Activated CD4-positive, alpha-beta T cell treated with anti-CD3 and anti-CD28 coated beads for 36 hours (primary cell): ENCODE results near the gene FRMD3. TPM values are rescaled to one million over a fixed set of nuclear protein-coding genes. Genes with fewer than 3 reads are reported as not detected.

Experiments used
- ATAC-seq: fragments of 200-7000 bp; cut with Tn5 transposase; one replicate; pipeline ENCODE4 v1.10.0; 2021; ENCODE audit warnings: mild to moderate bottlenecking, moderate library complexity
- CTCF ChIA-PET: fragments of 350-600 bp; sonication (Branson Sonifier 250); formaldehyde crosslinking; loops from one replicate; lab custom pipeline; 2021; ENCODE audit warnings: antibody characterized with exemption; lab: Charles Lee
- POLR2A ChIA-PET: fragments of 350-600 bp; sonication (Branson Sonifier 250); formaldehyde crosslinking; loops from one replicate; lab custom pipeline; 2021; ENCODE audit warnings: antibody characterized with exemption, inconsistent platforms; lab: Charles Lee
- DNase-seq: peaks from one replicate; pipeline ENCODE4 v3.0.0-alpha.2; 2020
- H3K27ac Mint-ChIP-seq: one replicate; pipeline ENCODE4 v1.8.0; 2021; ENCODE audit warnings: mixed read lengths
- H3K27me3 Mint-ChIP-seq: one replicate; pipeline ENCODE4 v1.8.0; 2021; ENCODE audit warnings: mixed read lengths
- H3K36me3 Mint-ChIP-seq: one replicate; pipeline ENCODE4 v1.8.0; 2021; ENCODE audit warnings: low read depth, mixed read lengths
- H3K4me1 Mint-ChIP-seq: one replicate; pipeline ENCODE4 v1.8.0; 2021; ENCODE audit warnings: mixed read lengths
- H3K4me3 Mint-ChIP-seq: one replicate; pipeline ENCODE4 v1.8.0; 2021; ENCODE audit warnings: mild to moderate bottlenecking, moderate library complexity, mixed read lengths
- H3K9me3 Mint-ChIP-seq: one replicate; pipeline ENCODE4 v1.8.0; 2021; ENCODE audit warnings: low read depth, mixed read lengths
- intact Hi-C, 2 experiments: fragments of 100-400 bp; cut with DNase I in 1 of 2; cut with micrococcal nuclease in 1 of 2; formaldehyde crosslinking; loops; one replicate each; pipeline versions ENCODE4 v1.14.2 to v1.15.1; 2022 to 2024; cut with DNase I, micrococcal nuclease
- total RNA-seq, 2 experiments: library from RNA; stranded (reverse); gene quantifications; one replicate each; pipeline ENCODE4 v1.2.3, GENCODE V29; 2021

FRMD3 gene
- total RNA-seq, 2 experiments from 2014 or later = 0.35 to 0.46 TPM

DNA sequence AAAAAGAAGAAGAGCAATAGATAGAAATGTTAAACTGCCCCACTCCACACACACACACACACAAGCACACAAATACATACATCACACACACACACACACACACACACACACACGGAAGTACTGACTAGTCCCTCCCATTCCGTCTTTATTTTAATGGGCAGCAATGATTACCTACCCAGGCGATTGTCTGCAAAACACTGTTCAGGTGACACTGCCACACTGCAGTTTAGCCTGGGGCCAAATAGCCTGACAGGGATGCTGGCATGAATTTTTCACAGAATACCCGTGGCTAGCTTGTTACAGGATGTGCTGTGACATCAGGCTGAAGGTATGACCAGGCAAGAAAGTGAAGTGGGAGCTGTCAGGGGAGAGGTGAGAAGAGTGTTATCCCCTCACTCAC is 86.9 kb downstream of the FRMD3 start:
- Mint-ChIP-seq H3K4me3 (no peak overlapping the region), H3K9me3 (no peaks in the 10 kb centered on the region), H3K4me1 (no peaks in the 10 kb centered on the region), H3K27me3 (no peaks in the 10 kb centered on the region), H3K27ac (no peak overlapping the region), H3K36me3 (no peaks in the 10 kb centered on the region)
- intact Hi-C loops = no loop called here
- ChIA-PET POLR2A (no interaction called here), CTCF (no interaction called here)
- ATAC-seq (no peak), DNase-seq (no peak)

- Mint-ChIP-seq H3K27ac (no peak overlapping the region), H3K36me3 (no peaks in the 10 kb centered on the region), H3K27me3 (no peaks in the 10 kb centered on the region), H3K4me3 (no peak overlapping the region), H3K9me3 (no peaks in the 10 kb centered on the region), H3K4me1 (no peaks in the 10 kb centered on the region)
- CTCF ChIA-PET = interaction anchor here (0.6 kb wide), 1 partner anchor 94 kb away, joined by 3 read pairs; no protein-coding TSS in a partner anchor
- ATAC-seq (no peak), DNase-seq (no peak)
- intact Hi-C loops = no loop called here
- POLR2A ChIA-PET = no interaction called here
Measured at GRCh38 chr9:83449983-83450382, 88.2 kb downstream of the FRMD3 start.

GRCh38 chr9:83449166-83449565 is 89.0 kb downstream of the FRMD3 start:
- CTCF ChIA-PET = interaction anchor here (0.5 kb wide), 1 partner anchor 47 kb away, joined by 3 read pairs; no protein-coding TSS in a partner anchor
- H3K27ac Mint-ChIP-seq = no peak overlapping the region

GRCh38 chr9:83448626-83449025 is 89.6 kb downstream of the FRMD3 start:
- Mint-ChIP-seq H3K27ac (no peak overlapping the region), H3K4me3 (no peak overlapping the region), H3K36me3 (no peaks in the 10 kb centered on the region), H3K4me1 (no peaks in the 10 kb centered on the region), H3K9me3 (no peaks in the 10 kb centered on the region), H3K27me3 (no peaks in the 10 kb centered on the region)
- POLR2A ChIA-PET = no interaction called here
- CTCF ChIA-PET = interaction anchor here (0.7 kb wide), 1 partner anchor 11 kb away, joined by 3 read pairs; no protein-coding TSS in a partner anchor
- ATAC-seq (no peak), DNase-seq (no peak)
- intact Hi-C loops = no loop called here

More at GRCh38 chr9:83449166-83449565, 89.0 kb downstream of the FRMD3 start:
- POLR2A ChIA-PET = no interaction called here
- intact Hi-C loops = no loop called here
- H3K36me3 Mint-ChIP-seq = no peaks in the 10 kb centered on the region
- H3K27me3 Mint-ChIP-seq = no peaks in the 10 kb centered on the region
- no peaks in the 10 kb centered on the region for H3K9me3 Mint-ChIP-seq
- ATAC-seq (no peak), DNase-seq (no peak)
- H3K4me3 Mint-ChIP-seq = no peak overlapping the region
- H3K4me1 Mint-ChIP-seq = no peaks in the 10 kb centered on the region

DNA sequence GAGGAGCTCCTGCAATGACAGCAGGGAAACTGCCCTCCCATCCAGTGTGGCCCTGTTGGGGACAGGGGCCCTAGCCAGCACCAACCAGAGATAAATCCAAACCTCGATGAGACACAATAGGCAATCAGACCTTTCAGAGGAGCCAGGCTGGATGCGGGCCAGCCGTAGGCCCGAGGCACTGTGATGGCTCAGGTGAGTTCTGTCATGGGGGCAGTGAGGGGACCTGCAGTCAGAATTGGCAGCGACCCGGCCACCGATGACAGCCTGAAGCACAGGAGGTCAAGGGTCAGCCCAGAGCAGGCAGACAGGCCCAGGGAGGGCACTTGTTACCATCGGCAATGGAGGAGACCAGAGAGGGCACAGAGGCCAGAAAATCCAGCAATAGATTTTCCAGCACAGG is 90.8 kb downstream of the FRMD3 start:
- no peaks in the 10 kb centered on the region for H3K4me1 Mint-ChIP-seq
- H3K4me3 Mint-ChIP-seq = no peak overlapping the region
- ATAC-seq = no peak
- no peaks in the 10 kb centered on the region for H3K9me3 Mint-ChIP-seq
- no peak for DNase-seq
- ChIA-PET CTCF (no interaction called here), POLR2A (no interaction called here)
- no peak overlapping the region for H3K27ac Mint-ChIP-seq
- no peaks in the 10 kb centered on the region for H3K27me3 Mint-ChIP-seq
- H3K36me3 Mint-ChIP-seq = no peaks in the 10 kb centered on the region
- intact Hi-C loops = no loop called here

- Mint-ChIP-seq H3K27me3 (no peaks in the 10 kb centered on the region), H3K4me1 (no peaks in the 10 kb centered on the region), H3K9me3 (no peaks in the 10 kb centered on the region), H3K4me3 (no peak overlapping the region), H3K27ac (no peak overlapping the region), H3K36me3 (no peaks in the 10 kb centered on the region)
- ATAC-seq (no peak), DNase-seq (no peak)
- CTCF ChIA-PET = no interaction called here
- POLR2A ChIA-PET = no interaction called here
- intact Hi-C loops = no loop called here
Measured at GRCh38 chr9:83445703-83446265, 92.4 kb downstream of the FRMD3 start.

GRCh38 chr9:83444110-83444509 is 94.1 kb downstream of the FRMD3 start:
- ChIA-PET CTCF (no interaction called here), POLR2A (no interaction called here)
- no peak for ATAC-seq
- Mint-ChIP-seq H3K27me3 (no peaks in the 10 kb centered on the region), H3K36me3 (no peaks in the 10 kb centered on the region), H3K27ac (no peak overlapping the region), H3K4me3 (no peak overlapping the region), H3K9me3 (no peaks in the 10 kb centered on the region), H3K4me1 (no peaks in the 10 kb centered on the region)
- DNase-seq = no peak
- intact Hi-C loops = no loop called here

GRCh38 chr9:83441390-83441789 is 96.8 kb downstream of the FRMD3 start:
- Mint-ChIP-seq H3K36me3 (no peaks in the 10 kb centered on the region), H3K4me3 (no peak overlapping the region), H3K27ac (no peak overlapping the region), H3K9me3 (no peaks in the 10 kb centered on the region), H3K4me1 (no peaks in the 10 kb centered on the region), H3K27me3 (no peaks in the 10 kb centered on the region)
- ATAC-seq = no peak
- intact Hi-C loops = no loop called here
- POLR2A ChIA-PET = no interaction called here
- DNase-seq = no peak
- CTCF ChIA-PET = no interaction called here

- intact Hi-C loops = no loop called here
- no peak overlapping the region for H3K4me3 Mint-ChIP-seq
- ChIA-PET POLR2A (no interaction called here), CTCF (no interaction called here)
- H3K27me3 Mint-ChIP-seq = no peaks in the 10 kb centered on the region
- no peak for DNase-seq
- H3K36me3 Mint-ChIP-seq = no peaks in the 10 kb centered on the region
- no peaks in the 10 kb centered on the region for H3K4me1 Mint-ChIP-seq
- H3K9me3 Mint-ChIP-seq = no peaks in the 10 kb centered on the region
- no peak for ATAC-seq
- H3K27ac Mint-ChIP-seq = no peak overlapping the region
Measured at GRCh38 chr9:83440641-83441040, 97.6 kb downstream of the FRMD3 start.

GRCh38 chr9:83435301-83435700 is 102.9 kb downstream of the FRMD3 start:
- ChIA-PET CTCF (interaction anchor here (0.9 kb wide), 1 partner anchor 12 kb away, joined by 3 read pairs; no protein-coding TSS in a partner anchor), POLR2A (no interaction called here)
- no peaks in the 10 kb centered on the region for H3K36me3 Mint-ChIP-seq
- no peak overlapping the region for H3K27ac Mint-ChIP-seq
- H3K27me3 Mint-ChIP-seq = no peaks in the 10 kb centered on the region
- H3K4me3 Mint-ChIP-seq = no peak overlapping the region
- no peaks in the 10 kb centered on the region for H3K9me3 Mint-ChIP-seq
- DNase-seq (no peak), ATAC-seq (no peak)
- no peaks in the 10 kb centered on the region for H3K4me1 Mint-ChIP-seq
- intact Hi-C loops = no loop called here

DNA sequence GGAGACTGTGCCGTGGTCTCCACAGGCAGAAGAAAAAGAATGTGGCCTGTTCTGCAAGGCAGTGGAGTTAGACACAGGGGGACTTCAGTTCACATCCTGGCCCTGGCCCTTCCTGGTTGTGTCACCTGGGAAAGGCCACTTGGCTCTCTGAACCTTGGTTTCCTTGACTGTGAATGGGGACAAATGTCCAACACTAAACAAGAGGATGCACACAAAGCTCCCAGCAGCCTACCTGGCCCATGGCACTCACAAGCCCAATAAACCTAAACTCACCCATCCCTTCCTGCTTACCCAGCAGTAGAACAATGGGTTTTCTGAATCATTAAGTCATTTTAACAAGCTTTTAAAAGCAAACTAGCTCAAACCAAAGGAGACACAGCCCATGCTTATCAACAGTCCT is 103.9 kb downstream of the FRMD3 start:
- no peaks in the 10 kb centered on the region for H3K36me3 Mint-ChIP-seq
- no peak for ATAC-seq
- no peaks in the 10 kb centered on the region for H3K4me1 Mint-ChIP-seq
- POLR2A ChIA-PET = no interaction called here
- CTCF ChIA-PET = no interaction called here
- H3K27me3 Mint-ChIP-seq = no peaks in the 10 kb centered on the region
- no peaks in the 10 kb centered on the region for H3K9me3 Mint-ChIP-seq
- H3K4me3 Mint-ChIP-seq = no peak overlapping the region
- no peak overlapping the region for H3K27ac Mint-ChIP-seq
- DNase-seq = no peak
- intact Hi-C loops = no loop called here

GRCh38 chr9:83433846-83434245 is 104.4 kb downstream of the FRMD3 start:
- Mint-ChIP-seq H3K36me3 (no peaks in the 10 kb centered on the region), H3K4me1 (no peaks in the 10 kb centered on the region), H3K9me3 (no peaks in the 10 kb centered on the region), H3K27me3 (no peaks in the 10 kb centered on the region), H3K4me3 (no peak overlapping the region), H3K27ac (no peak overlapping the region)
- DNase-seq (no peak), ATAC-seq (no peak)
- ChIA-PET POLR2A (no interaction called here), CTCF (interaction anchor here (0.7 kb wide), 1 partner anchor 228 kb away, joined by 3 read pairs; no protein-coding TSS in a partner anchor)
- intact Hi-C loops = no loop called here
